Sciatic nerve (tissue), 2 donors: ENCODE data around the gene C1orf226. TPM values are rescaled to one million over a fixed set of nuclear protein-coding genes. Genes with fewer than 3 reads are reported as not detected.
"Not testable (repeated sequence)": the region's sequence is repeated elsewhere in the genome, so short reads cannot be mapped to it uniquely, and the experiment has no call there.

Experiments used
- ATAC-seq: fragments of 200-7000 bp; cut with Tn5 transposase; one replicate; pipeline ENCODE4 v1.9.1; 2020; ENCODE audit warnings: mild to moderate bottlenecking, moderate library complexity
- DNase-seq: peaks from one replicate; pipeline ENCODE4 v3.0.0-alpha.2; 2020; ENCODE audit warnings: low spot score
- intact Hi-C: fragments of 100-400 bp; cut with DNase I; formaldehyde crosslinking; loops from one replicate; pipeline ENCODE4 v1.14.2; 2022
- microRNA-seq: library from miRNA; unstranded; fragments of <30 nt; microRNA quantifications from one replicate; pipeline ENCODE4 v1.2.0, GENCODE V29; 2020
- total RNA-seq: library from RNA; stranded (reverse); fragmentation: NEBNext Ultra II Directional; extraction: Animal tissue kit (Norgen Biotek cat#: 25700); gene quantifications from one replicate; pipeline ENCODE4 v1.2.1, GENCODE V29; 2021
- donor health status: DM: no; HTN: no; CAD: no.
- donor health status: DM: no; HTN: no; CAD: no.

Gene C1orf226
- total RNA-seq, 1 donor from 2014 or later: 13.0 TPM

DNA sequence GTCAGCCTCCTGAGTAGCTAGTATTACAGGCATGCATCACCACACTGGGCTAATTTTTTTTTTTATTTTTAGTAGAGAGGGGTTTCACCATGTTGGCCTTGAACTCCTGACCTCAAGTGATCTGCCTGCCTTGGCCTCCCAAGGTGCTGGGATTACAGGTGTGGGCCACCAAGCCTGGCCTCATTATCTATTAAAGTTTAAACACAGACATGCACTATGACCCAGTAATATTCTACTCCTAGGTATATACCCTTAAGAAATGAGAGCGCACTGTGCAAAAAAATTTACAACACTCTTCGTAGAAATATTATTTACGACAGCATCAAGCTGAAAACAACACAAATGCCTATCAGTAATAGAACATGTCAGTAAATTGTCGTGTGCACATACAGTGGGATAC is 49.1 kb downstream of the C1orf226 start:
- ATAC-seq (no peak), DNase-seq (no peak)
- intact Hi-C loops: no loop called here

DNA sequence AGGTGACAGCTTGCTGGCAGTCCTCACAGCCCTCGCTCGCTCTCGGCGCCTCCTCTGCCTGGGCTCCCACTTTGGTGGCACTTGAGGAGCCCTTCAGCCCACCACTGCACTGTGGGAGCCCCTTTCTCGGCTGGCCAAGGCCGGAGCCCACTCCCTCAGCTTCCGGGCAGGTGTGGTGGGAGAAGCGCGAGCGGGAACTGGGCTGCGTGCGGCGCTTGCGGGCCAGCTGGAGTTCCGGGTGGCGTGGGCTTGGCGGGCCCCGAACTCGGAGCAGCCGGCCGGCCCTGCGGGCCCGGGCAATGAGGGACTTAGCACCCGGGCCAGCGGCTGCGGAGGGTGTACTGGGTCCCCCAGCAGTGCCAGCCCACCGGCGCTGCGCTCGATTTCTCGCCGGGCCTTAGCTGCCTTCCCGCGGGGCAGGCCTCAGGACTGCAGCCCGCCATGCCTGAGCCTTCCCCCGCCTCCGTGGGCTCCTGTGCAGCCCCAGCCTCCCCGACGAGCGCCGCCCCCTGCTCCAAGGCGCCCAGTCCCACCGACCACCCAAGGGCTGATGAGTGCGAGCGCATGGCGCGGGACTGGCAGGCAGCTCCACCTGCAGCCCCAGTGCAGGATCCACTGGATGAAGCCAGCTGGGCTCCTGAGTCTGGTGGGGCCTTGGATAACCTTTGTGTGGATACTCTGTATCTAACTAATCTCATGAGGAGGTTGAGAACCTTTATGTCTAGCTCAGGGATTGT is 51.6 kb downstream of the C1orf226 start:
- intact Hi-C loops, DNase-seq: not testable (repeated sequence)

More for the DNA sequence above, 51.6 kb downstream of the C1orf226 start:
- ATAC-seq: not testable (repeated sequence)

Small RNA genes lying within 50 kb of the gene (microRNA-seq; reads per million reads assigned to microRNA genes)
- 13.8 reads per million, percentile 28 among the genes with 10 or more reads in this experiment for gene MIR556

Other genes with a start within 250 kb of the C1orf226 start
- not detected for gene SPATA46, start 4.9 kb upstream of the C1orf226 start, total RNA-seq
- gene SH2D1B, start 30.4 kb downstream of the C1orf226 start, total RNA-seq: 0.53 TPM
- gene UHMK1, start 116.1 kb downstream of the C1orf226 start, total RNA-seq: 37.4 TPM
- gene UAP1, start 180.0 kb downstream of the C1orf226 start, total RNA-seq: 70.9 TPM